WI38 (cell line): ENCODE results near the gene RBM17.

ENCODE experiments used
- H3K4me3 ChIP-seq: 2 replicates; pipeline ENCODE4 v1.5.1; 2011; ENCODE audit warnings: low read depth, mild to moderate bottlenecking, control low read depth, low read length
- CTCF ChIP-seq: IDR thresholded peaks from 2 replicates; pipeline ENCODE4 v1.5.1; 2012; ENCODE audit warnings: low read depth, mild to moderate bottlenecking, control low read depth, low read length

Gene RBM17

GRCh38 chr10:6083523-6084475, 5.0 kb upstream of the RBM17 start:
- H3K4me3 ChIP-seq = no peak overlapping the region
- TF ChIP-seq CTCF = no peak

- H3K4me3 ChIP-seq = no peak overlapping the region
- TF ChIP-seq CTCF = peak; percentile 87
These were observed 2.2 kb upstream of the RBM17 start for GRCh38 chr10:6086375-6087233.

DNA sequence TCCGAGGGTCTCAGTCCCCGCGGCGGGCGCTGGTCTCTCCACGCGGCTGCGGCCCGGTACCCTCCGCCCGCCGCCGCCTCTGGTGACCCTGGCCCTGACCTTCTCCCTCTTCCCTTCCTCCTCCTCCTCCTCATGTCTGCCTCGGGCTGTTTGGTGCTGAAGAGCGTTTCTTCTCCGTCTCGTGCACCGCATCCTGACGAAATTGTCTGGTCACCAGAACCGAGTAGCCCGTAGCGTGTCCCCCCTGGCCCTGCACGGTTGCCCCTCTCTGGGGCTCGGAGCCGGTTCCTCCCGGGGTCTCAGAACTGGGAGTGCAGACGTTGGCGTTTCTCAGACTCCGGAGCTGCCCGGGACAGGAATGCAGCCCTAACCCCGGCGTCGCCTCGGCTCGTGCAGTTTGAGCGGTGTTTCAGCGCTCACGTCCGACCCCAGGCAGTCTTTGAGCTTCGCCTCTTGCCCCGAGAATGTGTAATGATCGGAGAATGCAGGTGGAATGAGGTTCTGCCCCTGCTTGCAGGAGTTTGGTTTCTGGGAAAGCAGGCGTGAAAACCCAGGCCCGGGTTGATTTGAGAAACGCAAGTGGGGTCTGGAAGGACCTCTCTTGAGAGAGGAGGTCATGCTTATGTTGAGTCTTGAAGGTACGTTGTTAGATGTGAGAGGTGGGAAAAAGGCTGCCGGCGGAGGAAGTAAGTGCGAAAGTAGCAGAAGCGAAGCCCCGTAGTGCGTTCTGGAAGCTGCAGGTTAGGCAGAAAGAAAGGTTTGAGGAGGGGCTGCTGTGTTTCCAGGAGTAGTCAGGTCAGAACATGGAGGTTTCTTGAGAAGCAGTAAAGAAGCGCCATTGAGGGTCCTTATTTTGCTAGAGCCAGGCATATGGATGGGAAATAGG, 743 bp downstream of the RBM17 start:
- peak overlapping the region; percentile 96 for H3K4me3 ChIP-seq
- TF ChIP-seq CTCF = no peak

DNA sequence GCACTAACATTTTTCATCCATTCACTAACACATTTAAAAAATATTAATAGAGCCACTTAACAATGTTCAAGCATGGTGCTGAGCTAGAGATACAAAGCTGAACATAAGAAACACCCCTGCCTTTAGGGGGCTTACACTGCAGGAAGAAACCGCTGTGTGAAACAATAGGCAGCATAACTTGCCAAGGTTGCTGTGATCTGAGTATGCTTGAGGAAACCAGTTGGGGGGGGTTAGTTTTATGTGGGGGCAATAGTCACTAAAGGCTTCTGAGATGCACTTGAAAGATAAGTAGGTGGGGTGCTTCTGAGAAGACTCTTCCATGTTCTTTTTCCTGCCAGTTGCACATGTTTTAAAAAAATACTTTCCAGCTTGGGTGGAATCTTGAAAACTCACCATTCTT, 2.8 kb downstream of the RBM17 start:
- TF ChIP-seq CTCF = no peak
- H3K4me3 ChIP-seq = no peak overlapping the region

DNA sequence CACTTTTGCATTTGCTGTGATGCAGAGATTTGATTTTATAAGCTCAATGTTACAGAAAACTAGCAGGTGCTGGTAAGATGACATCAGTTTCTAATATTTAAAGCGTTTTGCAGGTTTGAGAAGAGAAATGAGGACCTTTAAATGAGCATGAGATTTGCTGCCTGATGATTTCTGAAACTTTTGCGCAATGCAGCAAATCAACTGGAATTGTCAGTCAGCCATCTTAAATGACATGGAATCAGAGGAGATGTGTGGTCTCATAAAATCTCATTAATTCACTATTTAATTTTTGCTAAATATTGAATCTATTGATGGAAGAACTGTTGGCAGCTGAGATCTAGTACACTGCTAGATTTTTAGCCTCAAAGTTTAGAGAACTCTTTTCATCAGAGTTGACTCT, 3.9 kb downstream of the RBM17 start:
- no peak overlapping the region for H3K4me3 ChIP-seq
- TF ChIP-seq CTCF = no peak

DNA sequence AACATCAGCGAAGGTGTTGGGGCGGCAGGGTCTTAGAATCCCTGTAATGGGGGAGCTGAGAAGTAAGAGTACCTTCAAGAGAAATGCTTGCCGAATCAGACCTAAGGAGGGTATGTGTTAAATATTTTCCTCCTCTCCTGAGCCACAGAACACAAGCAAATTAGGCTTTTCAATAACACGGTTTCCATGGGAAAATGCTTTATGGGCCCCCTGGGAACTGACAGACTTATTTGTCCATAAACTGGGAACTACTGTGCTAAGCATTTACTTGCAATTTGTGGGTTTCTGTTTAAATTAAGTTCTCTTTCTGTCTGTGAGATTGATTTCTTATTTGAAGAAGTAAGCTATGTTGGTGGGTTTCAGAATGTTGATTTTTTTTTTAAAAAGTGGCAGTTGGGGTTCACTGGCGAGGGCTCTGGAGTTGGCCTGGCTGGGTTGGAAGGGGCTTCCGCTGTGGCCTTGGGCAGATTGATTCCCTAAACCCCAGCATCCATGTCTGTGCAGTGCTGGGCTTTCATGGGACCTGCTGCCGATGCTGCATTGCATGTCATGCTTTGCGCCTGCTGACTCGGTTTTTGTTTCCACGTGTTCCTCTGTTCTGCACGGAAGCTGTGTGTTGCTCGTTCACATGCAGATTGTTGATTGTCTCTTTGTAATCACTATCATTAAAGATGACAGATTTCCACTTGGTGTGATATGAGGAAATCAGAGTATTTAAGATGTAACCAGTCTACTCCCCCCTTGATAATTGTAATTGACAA, 7.2 kb downstream of the RBM17 start:
- H3K4me3 ChIP-seq = no peak overlapping the region

More for the DNA sequence above, 7.2 kb downstream of the RBM17 start:
- no peak for TF ChIP-seq CTCF
